SU-DHL-6 (cell line): ENCODE results near the gene SIRT5.

ENCODE experiments used
- H2AFZ ChIP-seq: fragments of 200-600 bp; sonication (generic); 2 replicates; pipeline ENCODE4 v1.6.1; 2014; ENCODE audit warnings: low read depth, mild to moderate bottlenecking, moderate library complexity, mixed read lengths, antibody characterized with exemption, low read length; ENCODE audit not compliant: severe bottlenecking
- H3F3A ChIP-seq: fragments of 200-600 bp; shearing (Covaris generic); 2 replicates; pipeline ENCODE4 v1.6.0; 2016; ENCODE audit warnings: antibody characterized with exemption, mild to moderate bottlenecking; ENCODE audit not compliant: insufficient read depth
- H3K27ac ChIP-seq: fragments of 200-600 bp; sonication (generic); 2 replicates; pipeline ENCODE4 v1.5.1; 2016; ENCODE audit warnings: low read depth, mild to moderate bottlenecking, low read length, moderate library complexity, mixed read lengths
- H3K27me3 ChIP-seq: fragments of 200-600 bp; sonication (generic), shearing (Covaris generic); 2 replicates; pipeline ENCODE4 v1.6.0; 2014; ENCODE audit warnings: mild to moderate bottlenecking, low read length
- H3K36me3 ChIP-seq: fragments of 200-600 bp; sonication (generic); 2 replicates; pipeline ENCODE4 v1.6.1; 2014; ENCODE audit warnings: mild to moderate bottlenecking, low read length, mixed read lengths
- H3K4me2 ChIP-seq: fragments of 300-600, 200-600 bp; shearing (Covaris generic), sonication (generic); 2 replicates; pipeline ENCODE4 v1.6.0; 2014; ENCODE audit warnings: low read length, low read depth, mild to moderate bottlenecking; ENCODE audit not compliant: poor library complexity, severe bottlenecking
- H3K4me3 ChIP-seq: fragments of 200-600 bp; sonication (generic); 2 replicates; pipeline ENCODE4 v1.5.1; 2014; ENCODE audit warnings: antibody characterized with exemption, low read length, mild to moderate bottlenecking, mixed read lengths; ENCODE audit not compliant: insufficient read depth, poor library complexity, severe bottlenecking
- H3K79me2 ChIP-seq: fragments of 200-600 bp; sonication (generic); 2 replicates; pipeline ENCODE4 v1.6.1; 2014; ENCODE audit warnings: mild to moderate bottlenecking, low read length, moderate library complexity; ENCODE audit not compliant: insufficient read depth
- H3K9ac ChIP-seq: fragments of 200-600 bp; sonication (generic); 2 replicates; pipeline ENCODE4 v1.7.0; 2014; ENCODE audit warnings: mild to moderate bottlenecking, low read length
- H3K9me2 ChIP-seq: fragments of 200-600 bp; sonication (generic); replicated peaks from 2 replicates; pipeline ENCODE4 v1.6.1; 2014; ENCODE audit warnings: low read length; ENCODE audit not compliant: insufficient read depth
- H3K9me3 ChIP-seq: fragments of 200-600 bp; sonication (generic); 2 replicates; pipeline ENCODE4 v1.6.1; 2014; ENCODE audit warnings: low read length, mixed read lengths; ENCODE audit not compliant: insufficient read depth
- H4K20me1 ChIP-seq: fragments of 200-600 bp; sonication (generic); 2 replicates; pipeline ENCODE4 v1.6.1; 2014; ENCODE audit warnings: low read depth, mild to moderate bottlenecking, antibody characterized with exemption, low read length, moderate library complexity, mixed read lengths
- CTCF ChIP-seq: fragments of 200-600 bp; sonication (generic); IDR thresholded peaks from one replicate; pipeline ENCODE4 v1.5.1; 2017; ENCODE audit warnings: antibody characterized with exemption, mild to moderate bottlenecking, low read length, moderate library complexity; ENCODE audit not compliant: insufficient read depth, poor library complexity, severe bottlenecking
- EZH2phosphoT487 ChIP-seq: fragments of 200-600 bp; sonication (generic), shearing (Covaris generic); conservative IDR thresholded peaks from 2 replicates; pipeline ENCODE4 v1.6.1; 2018; ENCODE audit warnings: mild to moderate bottlenecking, antibody characterized with exemption, low read length, moderate library complexity, mixed read lengths

Gene SIRT5

GRCh38 chr6:13565921-13566320 lies 8.5 kb upstream of the SIRT5 start:
- no peak for TF ChIP-seq EZH2phosphoT487
- no peak for TF ChIP-seq CTCF
- no peak overlapping the region for H3K4me2 ChIP-seq

GRCh38 chr6:13566500-13566899 lies 7.9 kb upstream of the SIRT5 start:
- no peaks in the 10 kb centered on the region for H3K79me2 ChIP-seq
- TF ChIP-seq CTCF: no peak
- TF ChIP-seq EZH2phosphoT487: no peak
- no peak overlapping the region for H3K9ac ChIP-seq
- no peak overlapping the region for H3K4me2 ChIP-seq
- no peaks in the 10 kb centered on the region for H3K27me3 ChIP-seq
- no peaks in the 10 kb centered on the region for H3F3A ChIP-seq
- no peaks in the 10 kb centered on the region for H3K36me3 ChIP-seq
- no peak overlapping the region for H3K4me3 ChIP-seq
- H4K20me1 ChIP-seq: no peaks in the 10 kb centered on the region
- no peak overlapping the region for H3K27ac ChIP-seq
- no peaks in the 10 kb centered on the region for H3K9me2 ChIP-seq
- H2AFZ ChIP-seq: no peak overlapping the region
- H3K9me3 ChIP-seq: no peaks in the 10 kb centered on the region

More at GRCh38 chr6:13565921-13566320, 8.5 kb upstream of the SIRT5 start:
- Histone ChIP-seq H3K79me2 (no peaks in the 10 kb centered on the region), H3F3A (no peaks in the 10 kb centered on the region), H3K27me3 (no peaks in the 10 kb centered on the region), H3K9ac (no peak overlapping the region), H4K20me1 (no peaks in the 10 kb centered on the region), H3K36me3 (no peaks in the 10 kb centered on the region), H2AFZ (no peak overlapping the region), H3K4me3 (no peak overlapping the region), H3K27ac (no peak overlapping the region), H3K9me3 (no peaks in the 10 kb centered on the region), H3K9me2 (no peaks in the 10 kb centered on the region)

- H3K9me2 ChIP-seq: no peaks in the 10 kb centered on the region
- no peak overlapping the region for H3K4me3 ChIP-seq
- H3K27me3 ChIP-seq: no peaks in the 10 kb centered on the region
- H3K36me3 ChIP-seq: no peaks in the 10 kb centered on the region
- H2AFZ ChIP-seq: no peak overlapping the region
- no peak overlapping the region for H3K4me2 ChIP-seq
- peaks cover 9% of the 10 kb centered on the region for H3F3A ChIP-seq
- no peak overlapping the region for H3K27ac ChIP-seq
- H3K79me2 ChIP-seq: no peaks in the 10 kb centered on the region
- no peak for TF ChIP-seq CTCF
- TF ChIP-seq EZH2phosphoT487: no peak
- no peak overlapping the region for H3K9ac ChIP-seq
- H3K9me3 ChIP-seq: no peaks in the 10 kb centered on the region
- H4K20me1 ChIP-seq: no peaks in the 10 kb centered on the region
These were observed 5.4 kb upstream of the SIRT5 start for GRCh38 chr6:13568970-13569369.

GRCh38 chr6:13572240-13572639 lies 2.2 kb upstream of the SIRT5 start:
- Histone ChIP-seq H3K9me3 (no peaks in the 10 kb centered on the region), H2AFZ (no peak overlapping the region), H3K9me2 (no peaks in the 10 kb centered on the region), H3K36me3 (no peaks in the 10 kb centered on the region), H3K4me3 (no peak overlapping the region), H3K4me2 (no peak overlapping the region), H3K27ac (no peak overlapping the region), H3K9ac (no peak overlapping the region), H3F3A (peaks cover 27% of the 10 kb centered on the region), H4K20me1 (no peaks in the 10 kb centered on the region; the same call in 1 of the 2 replicates), H3K79me2 (peaks cover 8% of the 10 kb centered on the region), H3K27me3 (no peaks in the 10 kb centered on the region)
- TF ChIP-seq CTCF: no peak
- TF ChIP-seq EZH2phosphoT487: no peak
